H1 (cell line): ENCODE measurements around the gene CHRD. TPM values are rescaled to one million over a fixed set of nuclear protein-coding genes. Genes with fewer than 3 reads are reported as not detected.

Source experiments
- BRCA1 ChIP-seq: IDR thresholded peaks from 2 replicates; pipeline ENCODE4 v1.6.1; 2012; ENCODE audit warnings: low read depth, low read length, improper control_type of control experiment
- EZH2 ChIP-seq: fragments of 200-600 bp; sonication (generic); IDR thresholded peaks from 2 replicates; pipeline ENCODE4 v1.7.1; 2012; ENCODE audit warnings: low read depth, mild to moderate bottlenecking, moderate library complexity, low read length, inconsistent platforms; ENCODE audit not compliant: severe bottlenecking
- SIN3A ChIP-seq, 2 experiments: IDR thresholded peaks in 1 of 2; conservative IDR thresholded peaks in 1 of 2; 2 replicates each; pipeline ENCODE4 v1.6.1; 2011 to 2012; ENCODE audit warnings: low read length in 2 of 2, improper control_type of control experiment in 1 of 2, low read depth in 1 of 2, mild to moderate bottlenecking in 1 of 2
- USF2 ChIP-seq: IDR thresholded peaks from 2 replicates; pipeline ENCODE4 v1.6.1; 2011; ENCODE audit warnings: low read length, improper control_type of control experiment
- polyA plus RNA-seq, 7 experiments: library from polyadenylated mRNA; depleted of rRNA in 3 of 7; stranded (reverse) in 5 of 7; unstranded in 2 of 7; fragments of >200 nt in 5 of 7; fragments of 200-250 nt in 2 of 7; gene quantifications; 1 replicate in 5 of 7; 2 replicates in 1 of 7; 4 replicates in 1 of 7; pipeline versions ENCODE4 v1.2.1 to v1.2.3, GENCODE V29; 2011 to 2013; ENCODE audit warnings: missing spikeins in 2 of 7, mixed read lengths in 2 of 7
- total RNA-seq: library from RNA; stranded (reverse); fragmentation: NEBNext Ultra II Directional; extraction: Animal tissue kit (Norgen Biotek cat#: 25700); gene quantifications from 2 replicates; pipeline ENCODE4 v1.2.1, GENCODE V29; 2021
- TF ChIP-seq, protein P1 (sequence below): IDR thresholded peaks from 2 replicates; pipeline ENCODE4 v1.6.1; 2012; ENCODE audit warnings: inconsistent platforms

The CHRD gene
- total and polyA plus RNA-seq, 2 of the 8 experiments (the other 6 are each of a cell fraction or from before 2014, with no cell fraction given), result 0.62 to 0.86 TPM

DNA sequence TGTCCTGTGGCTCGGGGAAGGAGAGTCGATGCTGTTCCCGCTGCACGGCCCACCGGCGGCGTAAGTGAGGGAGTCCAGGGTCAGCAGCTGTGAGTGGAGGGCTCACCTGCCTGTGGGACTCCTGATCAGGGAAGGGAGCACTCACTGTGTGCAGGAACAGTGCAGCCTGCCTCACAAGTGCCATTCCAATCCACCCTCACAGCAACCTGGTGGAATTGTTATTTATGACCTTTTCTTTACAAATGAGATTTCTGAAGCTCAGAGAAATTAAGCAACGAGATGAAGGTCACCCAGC lies 9.0 kb downstream of the CHRD start (continued):
- no peak for TF ChIP-seq BRCA1
- TF ChIP-seq EZH2, result no peak
- no peak for TF ChIP-seq USF2
- TF ChIP-seq, protein P1, sequence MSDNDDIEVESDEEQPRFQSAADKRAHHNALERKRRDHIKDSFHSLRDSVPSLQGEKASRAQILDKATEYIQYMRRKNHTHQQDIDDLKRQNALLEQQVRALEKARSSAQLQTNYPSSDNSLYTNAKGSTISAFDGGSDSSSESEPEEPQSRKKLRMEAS, result no peak
- TF ChIP-seq SIN3A (conservative IDR thresholded peaks at IDR 0.05 in 1 of 2, IDR thresholded peaks at IDR 0.05 in 1 of 2; ENCODE audit: low read depth in 1 of 2, low read length in 2 of 2), result no peak
